HepG2 (cell line): Measurements from ENCODE around the gene CBY1. TPM values are rescaled to one million over a fixed set of nuclear protein-coding genes. Genes with fewer than 3 reads are reported as not detected.

ENCODE experiments used
- CBX1 ChIP-seq: IDR thresholded peaks from one replicate; pipeline ENCODE4 v1.6.1; 2016; ENCODE audit warnings: antibody characterized with exemption, low read depth
- FIP1L1 ChIP-seq: fragments of 200-400 bp; formaldehyde crosslinking; IDR thresholded peaks from 2 replicates; pipeline ENCODE4 v1.6.1; 2018; ENCODE audit warnings: low read depth, mild to moderate bottlenecking, low read length, moderate library complexity, borderline replicate concordance; ENCODE audit not compliant: insufficient read depth
- FOXA1 ChIP-seq, 2 experiments: fragments of 450-650 bp in 1 of 2; sonication (generic) in 1 of 2; formaldehyde crosslinking in 1 of 2; IDR thresholded peaks; 2 replicates each; pipeline versions ENCODE4 v1.4.0 to v1.6.1; 2016 to 2020; ENCODE audit warnings: missing genetic modification reagents in 1 of 2
- HMGXB4 ChIP-seq, 2 experiments: sonication (generic) in 1 of 2; formaldehyde crosslinking in 1 of 2; IDR thresholded peaks; 2 replicates each; pipeline versions ENCODE4 v1.4.0 to v1.6.1; 2018 to 2020; ENCODE audit warnings: missing genetic modification reagents in 2 of 2, borderline replicate concordance in 1 of 2, low read depth in 1 of 2, mild to moderate bottlenecking in 1 of 2, missing biosample characterization in 1 of 2
- MED8 ChIP-seq: sonication (generic); formaldehyde crosslinking; IDR thresholded peaks from 2 replicates; pipeline ENCODE4 v1.8.1; 2023; ENCODE audit warnings: mild to moderate bottlenecking, missing genetic modification reagents; ENCODE audit not compliant: insufficient replicate concordance
- MIER3 ChIP-seq: IDR thresholded peaks from 2 replicates; pipeline ENCODE4 v1.6.1; 2016; ENCODE audit warnings: missing compliant biosample characterization, borderline replicate concordance
- MTF2 ChIP-seq: sonication (generic); formaldehyde crosslinking; IDR thresholded peaks from 2 replicates; pipeline ENCODE4 v1.5.0; 2020; ENCODE audit warnings: missing genetic modification reagents, borderline replicate concordance
- RBM39 ChIP-seq: fragments of 200-400 bp; formaldehyde crosslinking; IDR thresholded peaks from one replicate; pipeline ENCODE4 v1.6.1; 2018; ENCODE audit warnings: antibody characterized with exemption, mild to moderate bottlenecking, low read depth, low read length; ENCODE audit not compliant: poor library complexity, severe bottlenecking
- REXO4 ChIP-seq: sonication (generic); formaldehyde crosslinking; IDR thresholded peaks from 2 replicates; pipeline ENCODE4 v1.8.0; 2022; ENCODE audit warnings: missing genetic modification reagents, mild to moderate bottlenecking, borderline replicate concordance
- SALL1 ChIP-seq: sonication (generic); formaldehyde crosslinking; IDR thresholded peaks from 2 replicates; pipeline ENCODE4 v1.8.0; 2022; ENCODE audit warnings: mild to moderate bottlenecking, missing genetic modification reagents
- THAP8 ChIP-seq: sonication (generic); formaldehyde crosslinking; IDR thresholded peaks from 2 replicates; pipeline ENCODE4 v1.5.1; 2020; ENCODE audit warnings: missing genetic modification reagents, mild to moderate bottlenecking, borderline replicate concordance
- TOPORS ChIP-seq: sonication (generic); formaldehyde crosslinking; IDR thresholded peaks from 2 replicates; pipeline ENCODE4 v1.8.0; 2023; ENCODE audit warnings: mild to moderate bottlenecking, missing genetic modification reagents
- ZBTB21 ChIP-seq: sonication (generic); formaldehyde crosslinking; IDR thresholded peaks from 2 replicates; pipeline ENCODE4 v1.4.0; 2020; ENCODE audit warnings: missing genetic modification reagents
- ZNF232 ChIP-seq: sonication (generic); formaldehyde crosslinking; IDR thresholded peaks from 2 replicates; pipeline ENCODE4 v1.4.0; 2020; ENCODE audit warnings: missing genetic modification reagents, borderline replicate concordance
- ZNF556 ChIP-seq: sonication (generic); formaldehyde crosslinking; IDR thresholded peaks from 2 replicates; pipeline ENCODE4 v1.4.0; 2020; ENCODE audit warnings: mild to moderate bottlenecking, missing genetic modification reagents, borderline replicate concordance
- ZNF614 ChIP-seq: IDR thresholded peaks from 2 replicates; pipeline ENCODE4 v1.6.1; 2018; ENCODE audit warnings: missing biosample characterization, missing genetic modification reagents, inconsistent platforms, borderline replicate concordance
- ZNF879 ChIP-seq: sonication (generic); formaldehyde crosslinking; IDR thresholded peaks from 2 replicates; pipeline ENCODE4 v1.8.1; 2023; ENCODE audit warnings: missing genetic modification reagents
- polyA plus RNA-seq, 8 experiments: library from polyadenylated mRNA; depleted of rRNA in 3 of 8; stranded (reverse) in 7 of 8; unstranded in 1 of 8; fragments of >200 nt; fragmentation: Illumina TruSeq in 4 of 8; extraction: Trizol in 4 of 8; gene quantifications; 2 replicates each; pipeline versions ENCODE4 v1.2.1 to v1.2.3, GENCODE V29; 2011 to 2016; ENCODE audit warnings: low read depth in 4 of 8, missing spikeins in 1 of 8, mixed read lengths in 1 of 8; ENCODE audit not compliant: insufficient read depth in 1 of 8
- total RNA-seq, 5 experiments: library from RNA; depleted of rRNA; stranded (reverse); fragments of >200 nt; fragmentation: Illumina TruSeq; extraction: Trizol; gene quantifications; 2 replicates each; pipeline ENCODE4 v1.2.3, GENCODE V29; 2016; ENCODE audit warnings: low read depth in 1 of 5
- TF ChIP-seq, protein P1 (sequence below): sonication (generic); formaldehyde crosslinking; IDR thresholded peaks from 2 replicates; pipeline ENCODE4 v1.4.0; 2020; ENCODE audit warnings: low read depth, missing genetic modification reagents
- TF ChIP-seq, protein P2 (sequence below): IDR thresholded peaks from 2 replicates; pipeline ENCODE4 v1.4.0; 2020; ENCODE audit warnings: mild to moderate bottlenecking, missing genetic modification reagents

The CBY1 gene
- total and polyA plus RNA-seq, 2 of the 13 experiments (the other 11 are each of a cell fraction or from before 2014, with no cell fraction given): 19.7 to 20.3 TPM

GRCh38 chr22:38707346-38707745, 50.9 kb downstream of the CBY1 start (continued):
- TF ChIP-seq, protein P1, sequence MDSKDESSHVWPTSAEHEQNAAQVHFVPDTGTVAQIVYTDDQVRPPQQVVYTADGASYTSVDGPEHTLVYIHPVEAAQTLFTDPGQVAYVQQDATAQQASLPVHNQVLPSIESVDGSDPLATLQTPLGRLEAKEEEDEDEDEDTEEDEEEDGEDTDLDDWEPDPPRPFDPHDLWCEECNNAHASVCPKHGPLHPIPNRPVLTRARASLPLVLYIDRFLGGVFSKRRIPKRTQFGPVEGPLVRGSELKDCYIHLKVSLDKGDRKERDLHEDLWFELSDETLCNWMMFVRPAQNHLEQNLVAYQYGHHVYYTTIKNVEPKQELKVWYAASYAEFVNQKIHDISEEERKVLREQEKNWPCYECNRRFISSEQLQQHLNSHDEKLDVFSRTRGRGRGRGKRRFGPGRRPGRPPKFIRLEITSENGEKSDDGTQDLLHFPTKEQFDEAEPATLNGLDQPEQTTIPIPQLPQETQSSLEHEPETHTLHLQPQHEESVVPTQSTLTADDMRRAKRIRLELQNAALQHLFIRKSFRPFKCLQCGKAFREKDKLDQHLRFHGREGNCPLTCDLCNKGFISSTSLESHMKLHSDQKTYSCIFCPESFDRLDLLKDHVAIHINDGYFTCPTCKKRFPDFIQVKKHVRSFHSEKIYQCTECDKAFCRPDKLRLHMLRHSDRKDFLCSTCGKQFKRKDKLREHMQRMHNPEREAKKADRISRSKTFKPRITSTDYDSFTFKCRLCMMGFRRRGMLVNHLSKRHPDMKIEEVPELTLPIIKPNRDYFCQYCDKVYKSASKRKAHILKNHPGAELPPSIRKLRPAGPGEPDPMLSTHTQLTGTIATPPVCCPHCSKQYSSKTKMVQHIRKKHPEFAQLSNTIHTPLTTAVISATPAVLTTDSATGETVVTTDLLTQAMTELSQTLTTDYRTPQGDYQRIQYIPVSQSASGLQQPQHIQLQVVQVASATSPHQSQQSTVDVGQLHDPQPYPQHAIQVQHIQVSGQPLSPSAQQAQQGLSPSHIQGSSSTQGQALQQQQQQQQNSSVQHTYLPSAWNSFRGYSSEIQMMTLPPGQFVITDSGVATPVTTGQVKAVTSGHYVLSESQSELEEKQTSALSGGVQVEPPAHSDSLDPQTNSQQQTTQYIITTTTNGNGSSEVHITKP (CRISPR knock-in tag): no peak
- TF ChIP-seq, protein P2, sequence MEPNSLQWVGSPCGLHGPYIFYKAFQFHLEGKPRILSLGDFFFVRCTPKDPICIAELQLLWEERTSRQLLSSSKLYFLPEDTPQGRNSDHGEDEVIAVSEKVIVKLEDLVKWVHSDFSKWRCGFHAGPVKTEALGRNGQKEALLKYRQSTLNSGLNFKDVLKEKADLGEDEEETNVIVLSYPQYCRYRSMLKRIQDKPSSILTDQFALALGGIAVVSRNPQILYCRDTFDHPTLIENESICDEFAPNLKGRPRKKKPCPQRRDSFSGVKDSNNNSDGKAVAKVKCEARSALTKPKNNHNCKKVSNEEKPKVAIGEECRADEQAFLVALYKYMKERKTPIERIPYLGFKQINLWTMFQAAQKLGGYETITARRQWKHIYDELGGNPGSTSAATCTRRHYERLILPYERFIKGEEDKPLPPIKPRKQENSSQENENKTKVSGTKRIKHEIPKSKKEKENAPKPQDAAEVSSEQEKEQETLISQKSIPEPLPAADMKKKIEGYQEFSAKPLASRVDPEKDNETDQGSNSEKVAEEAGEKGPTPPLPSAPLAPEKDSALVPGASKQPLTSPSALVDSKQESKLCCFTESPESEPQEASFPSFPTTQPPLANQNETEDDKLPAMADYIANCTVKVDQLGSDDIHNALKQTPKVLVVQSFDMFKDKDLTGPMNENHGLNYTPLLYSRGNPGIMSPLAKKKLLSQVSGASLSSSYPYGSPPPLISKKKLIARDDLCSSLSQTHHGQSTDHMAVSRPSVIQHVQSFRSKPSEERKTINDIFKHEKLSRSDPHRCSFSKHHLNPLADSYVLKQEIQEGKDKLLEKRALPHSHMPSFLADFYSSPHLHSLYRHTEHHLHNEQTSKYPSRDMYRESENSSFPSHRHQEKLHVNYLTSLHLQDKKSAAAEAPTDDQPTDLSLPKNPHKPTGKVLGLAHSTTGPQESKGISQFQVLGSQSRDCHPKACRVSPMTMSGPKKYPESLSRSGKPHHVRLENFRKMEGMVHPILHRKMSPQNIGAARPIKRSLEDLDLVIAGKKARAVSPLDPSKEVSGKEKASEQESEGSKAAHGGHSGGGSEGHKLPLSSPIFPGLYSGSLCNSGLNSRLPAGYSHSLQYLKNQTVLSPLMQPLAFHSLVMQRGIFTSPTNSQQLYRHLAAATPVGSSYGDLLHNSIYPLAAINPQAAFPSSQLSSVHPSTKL (CRISPR knock-in tag): peak; percentile 86
- TF ChIP-seq CBX1: no peak
- TF ChIP-seq ZNF614 (CRISPR knock-in tag): peak; percentile 69; the same call in 1 of the 2 replicates
- no peak; the same call in 1 of the 2 replicates for TF ChIP-seq SALL1 (CRISPR knock-in tag)
- no peak for TF ChIP-seq FOXA1 (IDR thresholded peaks at IDR 0.05)
- TF ChIP-seq FOXA1 (CRISPR knock-in tag; IDR thresholded peaks at IDR 0.05): peak; percentile 86
- TF ChIP-seq THAP8 (CRISPR knock-in tag): no peak
- no peak for TF ChIP-seq ZNF556
- TF ChIP-seq ZBTB21: no peak; the same call in 1 of the 2 replicates
- no peak for TF ChIP-seq MED8
- TF ChIP-seq FIP1L1: no peak
- TF ChIP-seq ZNF232 (CRISPR knock-in tag): no peak
- no peak for TF ChIP-seq MTF2 (CRISPR knock-in tag)
- no peak for TF ChIP-seq TOPORS
- TF ChIP-seq HMGXB4 (CRISPR knock-in tag; IDR thresholded peaks at IDR 0.05; ENCODE audit: borderline replicate concordance in 1 of 2, low read depth in 1 of 2): peak in 1 of 2 experiments; percentile 49; a peak in 1 of 4 replicates
- TF ChIP-seq RBM39: no peak
- no peak for TF ChIP-seq ZNF879 (CRISPR knock-in tag)
- no peak; the same call in 1 of the 2 replicates for TF ChIP-seq MIER3 (CRISPR knock-in tag)
- TF ChIP-seq REXO4 (CRISPR knock-in tag): no peak
